Measurements from ENCODE around the gene IFNAR1.
A peak's percentile ranks its signal among the peaks of the same experiment; 100 is the strongest.

The IFNAR1 gene

DNA sequence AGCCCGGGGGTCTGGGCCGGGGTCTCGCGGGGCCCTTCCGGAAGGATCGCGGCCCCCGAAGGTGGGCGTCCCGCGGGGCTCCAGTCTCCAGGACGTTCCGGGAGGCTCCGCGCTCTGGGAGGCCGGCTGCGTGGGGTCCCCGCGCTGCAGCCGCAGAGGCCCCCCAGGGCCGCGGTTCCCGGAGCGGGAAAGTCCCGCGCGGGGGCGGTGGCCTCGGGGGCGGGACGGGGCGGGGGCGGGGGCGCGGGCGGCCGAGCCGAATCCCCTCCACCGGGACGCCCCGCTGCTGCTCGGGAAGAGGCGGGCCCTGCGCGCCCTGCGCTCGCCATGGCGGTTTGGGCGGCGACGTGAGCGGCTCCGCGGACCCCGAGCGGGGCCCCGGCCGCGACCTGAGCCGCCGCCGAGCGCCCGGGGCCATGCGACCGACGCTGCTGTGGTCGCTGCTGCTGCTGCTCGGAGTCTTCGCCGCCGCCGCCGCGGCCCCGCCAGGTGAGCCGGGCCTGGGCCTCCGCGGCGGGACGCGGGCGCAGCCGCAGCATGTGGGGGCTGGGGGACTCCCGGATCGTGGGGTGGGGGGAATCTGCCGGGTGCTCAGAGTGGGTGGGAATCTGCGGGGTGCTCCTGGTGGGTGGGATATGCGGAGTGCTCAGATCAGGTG is 78.5 kb downstream of the IFNAR1 start, which contains the start of gene IFNGR2:
IFNGR2 (plus strand) TSS at position 286 of the 658 bp plus-strand sequence; CDS start at position 417, 131 bp downstream.
- H3K36me3 ChIP-seq (ENCODE audit: control insufficient read depth, insufficient read depth, low read length), result 0 out of 2 replicates have a peak, but pooled peaks cover 2% of the 10 kb centered on the region
- peak within 1 kb of the TSS; percentile 81 for H3K4me3 ChIP-seq (ENCODE audit: low read depth, low read length)
- no peaks in the 10 kb centered on the region for H3K27me3 ChIP-seq (ENCODE audit: control insufficient read depth, insufficient read depth, low read length)
- H3K9ac ChIP-seq (ENCODE audit: low read depth, low read length), result peak within 1 kb of the TSS; percentile 62
- H3K27ac ChIP-seq (ENCODE audit: low read depth, low read length), result peak within 1 kb of the TSS; percentile 58
- peaks cover 5% of the 10 kb centered on the region; the same call in 1 of the 2 replicates for H3K4me1 ChIP-seq (ENCODE audit: control insufficient read depth, insufficient read depth, low read length)
- H3K9me3 ChIP-seq (ENCODE audit: control insufficient read depth, insufficient read depth, low read length), result no peaks in the 10 kb centered on the region

DNA sequence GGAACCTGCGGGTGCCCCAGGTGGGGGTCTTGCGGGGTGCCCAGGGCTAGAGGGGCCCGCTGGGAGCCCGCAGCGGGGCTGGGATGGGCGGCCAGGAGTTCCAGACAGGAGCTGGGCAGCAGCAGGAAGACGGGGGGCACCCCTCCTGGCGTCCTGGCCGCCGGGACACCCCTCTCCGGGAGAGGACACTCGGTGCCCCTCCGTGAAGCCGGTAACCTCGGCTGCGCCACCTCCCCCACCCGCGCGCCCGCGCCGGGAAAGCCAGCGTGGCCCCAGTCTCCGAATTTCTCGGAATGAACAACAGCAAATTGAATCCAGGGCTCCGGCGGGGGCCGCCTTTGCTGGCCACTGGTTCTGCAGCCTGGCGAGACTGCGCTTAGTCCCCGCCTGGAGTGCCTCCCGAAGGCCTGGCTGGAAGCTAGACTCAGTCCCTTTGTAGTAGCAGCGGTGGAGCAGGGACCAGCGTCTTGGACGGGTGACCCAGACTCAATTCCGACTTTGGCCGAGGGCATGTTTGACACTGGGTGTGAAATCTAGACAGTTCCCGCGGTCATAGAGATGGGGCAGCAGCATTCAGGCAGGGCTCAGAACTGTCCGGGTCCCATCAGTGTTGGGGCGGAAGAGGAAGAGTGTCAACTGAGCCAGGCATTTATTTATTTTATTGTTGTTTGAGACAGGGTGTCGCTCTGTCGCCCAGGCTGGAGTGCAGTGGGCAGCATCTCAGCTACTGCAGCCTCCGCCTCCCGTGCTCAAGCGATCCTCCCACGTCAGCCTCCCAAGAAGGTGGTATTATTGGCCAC is 79.2 kb downstream of the IFNAR1 start:
- H3K4me3 ChIP-seq (ENCODE audit: low read depth, low read length), result peak overlapping the region; percentile 81
- H3K9me3 ChIP-seq (ENCODE audit: control insufficient read depth, insufficient read depth, low read length), result no peaks in the 10 kb centered on the region
- 0 out of 2 replicates have a peak, but pooled peaks cover 2% of the 10 kb centered on the region for H3K36me3 ChIP-seq (ENCODE audit: control insufficient read depth, insufficient read depth, low read length)
- peaks cover 5% of the 10 kb centered on the region; the same call in 1 of the 2 replicates for H3K4me1 ChIP-seq (ENCODE audit: control insufficient read depth, insufficient read depth, low read length)
- H3K27ac ChIP-seq (ENCODE audit: low read depth, low read length), result peak overlapping the region; percentile 46
- no peaks in the 10 kb centered on the region for H3K27me3 ChIP-seq (ENCODE audit: control insufficient read depth, insufficient read depth, low read length)
- peak overlapping the region; percentile 62 for H3K9ac ChIP-seq (ENCODE audit: low read depth, low read length)

DNA sequence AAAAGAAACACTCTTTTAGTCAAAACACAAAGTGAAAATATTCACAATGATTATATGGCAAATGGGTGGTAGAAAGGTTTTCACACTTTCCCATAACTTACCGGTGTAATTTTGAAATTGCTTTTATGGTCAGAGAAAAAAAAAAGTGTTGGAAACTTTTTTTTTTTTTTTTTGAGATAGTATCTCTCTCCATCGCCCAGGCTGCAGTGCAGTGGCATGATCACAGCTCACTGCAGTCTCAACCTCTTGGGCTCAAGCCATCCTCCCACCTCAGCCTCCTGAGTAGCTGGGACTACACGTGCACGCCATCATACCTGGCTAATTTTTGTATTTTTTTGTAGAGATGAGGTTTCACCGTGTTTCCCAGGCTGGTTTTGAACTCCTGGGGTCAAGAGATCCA is 81.7 kb downstream of the IFNAR1 start:
- H3K4me1 ChIP-seq (ENCODE audit: control insufficient read depth, insufficient read depth, low read length), result peaks cover 5% of the 10 kb centered on the region; the same call in 1 of the 2 replicates
- no peaks in the 10 kb centered on the region for H3K27me3 ChIP-seq (ENCODE audit: control insufficient read depth, insufficient read depth, low read length)
- H3K27ac ChIP-seq (ENCODE audit: low read depth, low read length), result no peak overlapping the region
- no peak overlapping the region for H3K4me3 ChIP-seq (ENCODE audit: low read depth, low read length)
- H3K9ac ChIP-seq (ENCODE audit: low read depth, low read length), result no peak overlapping the region
- no peaks in the 10 kb centered on the region for H3K9me3 ChIP-seq (ENCODE audit: control insufficient read depth, insufficient read depth, low read length)
- 0 out of 2 replicates have a peak, but pooled peaks cover 5% of the 10 kb centered on the region for H3K36me3 ChIP-seq (ENCODE audit: control insufficient read depth, insufficient read depth, low read length)

Measured in HUES48 (cell line).